Measurements from ENCODE around the gene VCAM1.
"Not testable (repeated sequence)": the region's sequence is repeated elsewhere in the genome, so short reads cannot be mapped to it uniquely, and the experiment has no call there.

The VCAM1 gene, protein sequence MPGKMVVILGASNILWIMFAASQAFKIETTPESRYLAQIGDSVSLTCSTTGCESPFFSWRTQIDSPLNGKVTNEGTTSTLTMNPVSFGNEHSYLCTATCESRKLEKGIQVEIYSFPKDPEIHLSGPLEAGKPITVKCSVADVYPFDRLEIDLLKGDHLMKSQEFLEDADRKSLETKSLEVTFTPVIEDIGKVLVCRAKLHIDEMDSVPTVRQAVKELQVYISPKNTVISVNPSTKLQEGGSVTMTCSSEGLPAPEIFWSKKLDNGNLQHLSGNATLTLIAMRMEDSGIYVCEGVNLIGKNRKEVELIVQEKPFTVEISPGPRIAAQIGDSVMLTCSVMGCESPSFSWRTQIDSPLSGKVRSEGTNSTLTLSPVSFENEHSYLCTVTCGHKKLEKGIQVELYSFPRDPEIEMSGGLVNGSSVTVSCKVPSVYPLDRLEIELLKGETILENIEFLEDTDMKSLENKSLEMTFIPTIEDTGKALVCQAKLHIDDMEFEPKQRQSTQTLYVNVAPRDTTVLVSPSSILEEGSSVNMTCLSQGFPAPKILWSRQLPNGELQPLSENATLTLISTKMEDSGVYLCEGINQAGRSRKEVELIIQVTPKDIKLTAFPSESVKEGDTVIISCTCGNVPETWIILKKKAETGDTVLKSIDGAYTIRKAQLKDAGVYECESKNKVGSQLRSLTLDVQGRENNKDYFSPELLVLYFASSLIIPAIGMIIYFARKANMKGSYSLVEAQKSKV

DNA sequence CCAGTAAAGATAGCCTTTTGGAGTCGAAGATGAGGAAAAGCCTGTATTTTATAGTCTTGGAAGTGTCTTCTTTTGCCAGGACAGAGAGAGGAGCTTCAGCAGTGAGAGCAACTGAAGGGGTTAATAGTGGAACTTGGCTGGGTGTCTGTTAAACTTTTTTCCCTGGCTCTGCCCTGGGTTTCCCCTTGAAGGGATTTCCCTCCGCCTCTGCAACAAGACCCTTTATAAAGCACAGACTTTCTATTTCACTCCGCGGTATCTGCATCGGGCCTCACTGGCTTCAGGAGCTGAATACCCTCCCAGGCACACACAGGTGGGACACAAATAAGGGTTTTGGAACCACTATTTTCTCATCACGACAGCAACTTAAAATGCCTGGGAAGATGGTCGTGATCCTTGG, at the start of gene VCAM1:
TSS of gene VCAM1 (plus strand) at position 253 of the 400 bp plus-strand sequence. CDS start at position 372, 119 bp downstream.
- DNase-seq: no peak

DNA sequence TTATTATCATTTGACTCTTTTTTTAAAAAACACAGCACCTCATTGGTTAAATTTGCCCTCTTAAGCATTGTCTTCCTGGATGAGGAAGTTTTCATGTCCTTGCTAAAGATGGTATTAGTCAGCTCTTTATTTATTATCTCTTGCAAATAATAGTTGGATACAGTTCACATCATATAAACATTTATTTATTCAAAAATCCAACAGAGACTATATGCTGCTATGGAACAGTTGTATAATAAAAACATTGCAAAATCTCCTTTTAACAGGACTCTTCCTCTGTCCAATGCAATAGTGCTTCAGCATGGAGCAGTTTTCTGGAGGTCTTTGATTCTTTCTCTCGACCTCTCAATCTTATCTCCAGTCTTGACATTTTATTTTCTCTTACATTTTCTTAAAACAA, 49.5 kb upstream of the VCAM1 start:
- no peak for DNase-seq

DNA sequence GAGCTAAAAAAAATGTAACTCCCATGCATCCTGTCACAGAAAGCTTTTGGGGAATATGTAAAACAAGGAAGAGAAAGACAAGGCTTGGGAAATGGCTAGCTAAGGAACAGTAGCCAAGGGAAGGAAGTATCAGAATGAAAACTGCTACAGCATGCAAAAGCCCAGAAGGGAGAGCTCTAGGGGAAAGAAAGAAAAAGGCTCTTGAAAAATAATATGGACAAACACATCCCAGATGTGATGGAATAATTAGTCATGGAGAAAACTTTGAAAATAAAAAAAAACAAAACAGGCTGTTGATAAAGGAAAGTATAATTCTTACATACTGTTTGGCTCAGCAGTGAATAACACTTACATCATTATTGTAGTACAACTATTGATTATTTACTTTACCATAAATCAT, 47.9 kb upstream of the VCAM1 start:
- DNase-seq: no peak

DNA sequence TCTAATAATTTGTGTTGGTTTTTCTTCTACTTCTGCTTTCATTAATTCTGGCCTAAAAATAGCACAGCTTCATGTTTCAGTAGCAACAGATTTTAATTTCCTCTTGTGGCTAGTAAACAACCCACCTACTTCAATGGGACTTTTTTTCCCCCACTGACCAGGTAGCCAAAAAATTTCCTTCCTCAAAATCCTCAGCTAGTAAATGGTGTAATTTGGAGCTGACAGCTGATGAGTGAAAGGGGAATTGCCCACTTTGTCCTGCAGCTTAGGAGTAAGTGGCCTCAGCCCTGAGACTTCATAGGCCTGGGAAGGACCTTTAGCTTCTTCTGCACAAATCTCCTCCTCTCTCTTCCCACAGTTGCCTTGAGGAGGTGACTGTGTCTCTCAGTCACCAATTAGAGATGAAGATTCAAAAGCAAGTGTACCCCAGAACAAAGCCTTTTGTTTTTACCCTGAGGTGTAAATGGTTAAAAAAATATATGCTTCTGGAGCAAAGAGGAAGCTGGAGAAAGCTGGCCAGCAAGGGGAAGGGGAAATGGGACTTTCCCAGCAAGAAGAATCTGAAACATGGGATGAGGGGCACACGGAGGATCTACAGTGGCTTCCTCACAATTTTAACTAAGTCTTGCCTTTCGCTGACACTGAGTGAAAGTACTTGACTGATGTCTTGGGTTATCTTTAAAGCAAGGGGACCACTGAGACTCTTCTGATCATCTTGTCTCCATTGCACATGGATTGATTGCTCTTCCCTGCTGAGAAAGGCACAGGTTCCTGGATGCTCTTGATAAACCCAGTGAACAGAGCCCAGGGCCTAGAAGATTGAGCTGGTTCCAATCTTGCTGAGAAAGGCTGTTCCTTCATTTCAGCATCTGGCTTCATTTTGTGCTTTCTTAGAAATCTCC, 35.8 kb upstream of the VCAM1 start:
- no peak for DNase-seq

DNA sequence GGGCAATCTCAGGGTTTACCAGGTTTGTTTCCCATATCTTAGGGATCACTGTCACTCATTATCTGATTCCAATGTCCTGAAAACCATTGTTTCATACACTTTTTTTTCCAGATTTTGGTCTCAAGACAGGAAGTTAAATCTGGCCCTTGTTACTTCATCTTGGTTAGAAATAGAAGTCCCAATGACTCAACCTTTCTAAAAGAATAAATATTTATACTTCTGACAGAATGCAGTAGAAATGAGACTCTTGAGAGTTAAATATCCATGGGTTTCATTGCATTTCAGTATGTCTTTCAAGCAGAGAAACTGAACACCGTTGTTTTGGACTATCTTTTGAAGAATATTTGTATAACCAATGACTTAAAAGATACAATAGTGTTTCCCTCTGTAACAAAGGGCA, 19.8 kb upstream of the VCAM1 start:
- DNase-seq: no peak

DNA sequence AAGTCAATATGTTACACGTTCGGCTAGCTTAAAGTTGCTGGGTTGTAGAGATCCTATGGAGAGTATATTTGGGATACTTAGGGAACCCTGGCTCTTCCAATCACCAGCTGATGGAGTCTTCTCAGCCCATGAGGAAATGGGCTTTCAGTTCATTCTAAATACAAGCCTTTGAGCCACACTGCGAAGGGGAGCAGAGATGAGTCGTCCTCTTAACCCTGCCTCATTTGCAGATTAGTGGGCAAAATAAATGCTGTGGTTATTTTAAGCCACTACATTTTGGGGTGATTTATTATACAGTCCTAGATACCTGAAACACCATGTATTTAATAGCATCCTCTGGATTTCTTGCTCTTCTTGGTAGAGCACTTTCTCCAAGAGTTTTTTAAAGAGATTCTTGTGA, 19.0 kb upstream of the VCAM1 start:
- DNase-seq: no peak

DNA sequence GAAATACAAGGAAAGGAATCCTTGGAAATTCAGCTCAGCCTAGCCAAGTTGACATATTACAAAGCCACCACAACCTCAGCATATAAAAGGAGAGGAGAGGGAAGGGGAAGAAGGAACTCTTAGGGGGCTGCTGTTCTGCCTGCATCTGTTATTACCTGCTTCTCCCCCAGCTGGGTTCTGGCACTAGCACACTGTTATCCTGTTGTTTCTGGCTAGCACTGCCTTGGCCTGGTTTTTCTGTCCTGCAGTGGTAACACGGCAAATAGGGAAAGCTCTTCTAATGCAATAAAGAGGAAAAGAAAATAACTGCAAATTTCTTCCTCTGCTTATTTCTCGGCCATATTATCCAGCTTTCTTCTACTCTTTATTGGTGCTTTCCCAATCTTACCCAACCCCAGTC, 16.5 kb upstream of the VCAM1 start:
- DNase-seq: no peak

DNA sequence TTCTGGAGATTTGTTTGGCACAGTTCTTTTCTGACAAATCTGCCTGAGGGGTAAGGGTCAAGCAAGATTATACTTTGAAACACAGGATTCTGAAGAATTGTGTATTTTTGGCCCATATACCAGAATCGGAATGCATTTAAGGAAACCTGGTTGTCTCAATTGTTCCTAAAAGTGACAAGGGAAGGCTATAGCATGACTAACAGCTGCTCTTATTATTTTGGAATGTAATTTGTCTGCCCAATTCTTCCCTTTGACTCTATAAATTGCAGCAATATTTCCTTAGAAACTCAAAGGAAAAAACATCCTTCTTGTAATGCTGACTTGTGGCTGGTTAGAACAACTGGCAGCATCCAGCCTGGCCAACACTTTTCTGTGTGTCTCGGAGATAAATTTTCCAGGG, 15.8 kb upstream of the VCAM1 start:
- DNase-seq: no peak

DNA sequence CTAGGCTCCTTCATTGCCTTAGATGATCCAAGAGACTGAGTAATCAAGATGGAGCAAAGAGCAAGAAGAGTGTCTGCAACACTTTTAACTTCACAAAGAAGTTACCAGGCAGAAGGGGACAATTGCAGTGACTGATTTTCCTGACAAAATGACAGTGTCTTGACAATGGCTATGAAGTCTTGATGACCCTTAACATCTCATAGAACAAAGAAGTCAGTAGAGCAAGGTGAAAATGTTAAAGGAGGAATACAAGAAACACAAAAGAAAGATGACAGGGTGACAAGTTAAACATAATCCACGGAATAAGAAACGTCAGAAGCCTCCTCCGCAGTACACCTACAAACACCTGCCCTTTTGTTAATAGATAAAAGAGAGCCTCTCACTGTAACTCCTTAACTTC, 15.1 kb upstream of the VCAM1 start:
- DNase-seq: no peak

DNA sequence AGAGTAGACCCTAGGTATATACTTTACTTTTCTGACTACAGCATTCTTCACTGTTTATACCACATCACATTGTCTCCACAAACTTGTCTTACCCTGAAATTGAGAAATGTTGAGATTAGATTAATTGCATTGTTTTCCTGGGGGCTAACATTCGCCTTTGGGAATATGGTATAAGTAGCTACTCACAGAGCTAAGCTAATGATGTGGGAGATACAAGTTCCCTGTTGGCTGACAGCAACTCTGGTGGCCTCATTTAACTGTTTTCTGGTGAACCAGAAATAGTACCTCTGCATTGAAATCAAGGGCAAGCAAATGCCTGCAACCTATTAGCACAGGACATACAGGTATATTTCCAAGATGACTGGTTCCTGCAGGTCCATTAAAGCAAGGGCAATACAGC, 13.2 kb upstream of the VCAM1 start:
- DNase-seq: no peak

DNA sequence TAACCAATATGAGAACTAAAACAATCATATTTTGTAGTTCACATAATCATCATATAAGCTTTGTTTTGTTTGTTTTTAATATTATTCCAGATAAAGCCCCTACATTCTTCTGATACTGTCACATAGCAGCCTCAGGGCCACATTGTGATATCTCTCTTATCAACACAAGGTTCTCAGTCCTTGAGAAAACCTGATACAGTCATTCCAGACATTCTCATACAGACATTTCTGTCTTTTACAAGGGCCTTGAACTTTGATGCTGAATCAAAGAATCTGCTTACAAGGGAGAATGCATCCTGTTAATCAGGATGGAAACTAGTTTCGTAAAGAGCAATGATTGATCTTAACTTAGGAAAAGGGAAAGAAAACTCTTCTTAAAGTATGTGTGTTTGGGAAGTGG, 12.7 kb upstream of the VCAM1 start:
- DNase-seq: no peak

DNA sequence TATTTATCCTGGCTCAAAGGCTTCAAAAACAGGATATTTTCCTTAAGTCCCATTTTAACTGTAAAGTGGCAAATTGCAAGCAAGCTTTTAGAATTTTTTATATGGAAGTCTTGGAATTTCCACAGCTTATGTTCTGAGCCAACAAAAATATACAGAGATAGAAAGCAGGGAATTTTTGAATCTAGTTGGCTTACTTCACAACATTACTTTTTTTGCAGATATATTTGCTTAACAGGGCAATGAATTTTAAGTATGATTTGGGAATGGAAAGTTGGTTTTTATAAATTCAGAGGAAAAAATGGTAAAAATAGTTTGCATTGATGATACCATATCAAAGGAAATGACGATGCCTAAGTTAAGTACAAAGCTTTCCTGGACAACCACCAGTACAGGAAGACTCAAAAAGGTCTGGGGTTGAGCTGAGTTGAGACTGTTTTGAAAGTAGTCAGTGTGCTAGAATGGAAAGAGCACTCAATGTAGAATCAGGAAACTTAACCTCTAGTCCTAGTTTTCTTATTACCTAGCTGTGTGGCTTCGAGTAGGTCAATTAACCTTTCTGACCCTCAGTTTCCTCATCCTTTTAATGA, 11.0 kb upstream of the VCAM1 start:
- no peak for DNase-seq

DNA sequence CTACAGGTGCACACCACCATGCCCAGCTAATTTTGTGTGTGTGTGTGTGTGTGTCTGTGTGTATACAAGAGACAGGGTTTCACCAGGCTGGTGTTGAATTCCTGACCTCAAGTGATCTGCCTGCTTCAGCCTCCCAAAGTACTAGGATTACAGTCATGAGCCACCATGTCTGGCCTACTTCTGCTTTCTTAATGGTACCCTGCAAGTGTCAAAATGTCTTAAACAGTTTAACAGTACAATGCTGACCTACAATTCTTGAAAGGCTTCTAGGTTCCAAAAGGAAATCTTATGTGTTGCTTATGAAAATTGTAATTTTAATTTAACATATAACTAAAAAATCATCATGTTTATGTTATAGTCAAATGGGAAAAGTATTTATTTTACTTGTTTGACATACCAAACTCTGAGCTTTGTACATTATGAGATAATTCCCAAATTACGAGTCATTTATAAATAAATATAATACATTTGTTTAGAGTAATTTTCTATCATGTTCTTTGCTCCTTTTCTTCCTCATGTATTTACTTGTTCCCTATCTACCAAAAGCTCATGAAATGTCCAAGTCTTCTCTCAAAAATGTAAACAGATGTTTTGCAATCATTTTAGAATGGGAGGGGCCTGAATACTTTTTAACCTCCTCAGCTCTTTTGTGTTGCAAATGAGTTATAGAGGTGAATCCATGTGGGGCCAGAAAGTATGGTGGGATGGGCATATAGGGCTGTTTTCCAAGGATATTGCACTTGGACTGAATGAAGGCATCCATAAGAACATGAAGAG, 8.4 kb upstream of the VCAM1 start:
- DNase-seq: peak in 1 of 2 experiments; percentile 12

DNA sequence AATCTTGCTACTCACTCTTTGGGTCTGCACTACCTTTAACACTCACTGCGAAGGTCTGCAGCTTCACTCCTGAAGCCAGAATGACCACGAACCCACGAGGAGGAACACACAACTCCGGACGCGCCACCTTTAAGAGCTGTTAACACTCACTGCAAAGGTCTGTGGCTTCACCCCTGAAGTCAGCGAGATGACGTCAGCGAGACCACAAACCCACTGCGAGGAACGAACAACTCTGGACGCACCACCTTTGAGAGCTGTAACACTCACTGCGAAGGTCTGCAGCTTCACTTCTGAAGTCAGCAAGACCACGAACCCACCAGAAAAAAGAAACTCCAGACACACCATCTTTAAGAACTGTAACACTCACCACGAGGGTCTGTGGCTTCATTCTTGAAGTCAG, 6.5 kb upstream of the VCAM1 start:
- not testable (repeated sequence) for DNase-seq

DNA sequence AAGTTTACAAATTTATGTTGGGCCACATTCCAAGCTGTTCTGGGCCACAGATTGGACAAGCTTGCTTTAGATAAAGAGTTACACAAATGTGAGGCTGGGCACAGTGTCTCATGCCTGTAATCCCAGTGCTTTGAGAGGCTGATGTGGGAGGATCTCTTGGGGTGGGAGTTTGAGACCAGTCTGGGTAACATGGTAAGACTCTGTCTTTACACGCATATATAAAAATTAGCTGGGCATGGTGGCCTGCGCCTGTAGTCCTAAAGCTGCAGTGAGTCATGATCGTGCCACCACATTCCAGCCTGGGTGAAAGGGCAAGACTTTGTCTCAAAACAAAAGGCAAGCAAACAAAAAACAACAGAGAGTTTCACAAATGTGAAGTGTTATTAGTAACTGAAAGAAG, 5.9 kb upstream of the VCAM1 start:
- DNase-seq: no peak

DNA sequence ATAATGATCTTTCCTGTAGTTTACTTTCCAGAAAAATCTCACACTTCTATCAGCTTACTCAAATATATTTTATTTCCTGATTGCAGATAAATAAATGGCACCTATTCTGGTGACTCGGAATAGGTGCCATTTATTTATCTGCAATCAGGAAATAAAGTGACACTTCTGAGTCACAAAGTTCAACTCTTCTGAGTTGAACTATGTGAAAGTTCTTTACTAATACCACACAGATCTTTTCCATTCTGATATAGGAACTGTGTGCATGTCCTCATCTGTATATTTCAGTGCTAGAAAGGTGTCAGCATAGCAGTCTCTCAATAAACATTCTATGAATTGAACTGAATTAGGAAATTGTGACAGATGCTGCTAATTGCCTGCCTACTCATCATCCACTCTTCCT, 4.9 kb upstream of the VCAM1 start:
- DNase-seq: no peak

DNA sequence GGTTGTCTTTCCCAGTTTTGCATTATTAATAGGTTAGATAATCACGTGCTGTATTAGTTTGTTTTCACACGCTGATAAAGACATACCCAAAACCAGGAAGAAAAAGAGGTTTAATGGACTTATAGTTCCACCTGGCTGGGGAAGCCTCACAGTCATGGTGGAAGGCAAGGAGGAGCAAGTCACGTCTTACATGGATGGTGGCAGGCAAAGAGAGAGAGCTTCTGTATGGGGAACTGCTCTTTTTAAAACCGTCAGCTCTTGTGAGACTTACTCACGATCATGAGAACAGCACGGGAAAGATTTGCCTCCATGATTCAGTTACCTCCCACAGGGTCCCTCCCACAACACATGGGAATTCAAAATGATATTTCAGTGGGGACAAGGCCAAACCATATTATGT, 2.3 kb upstream of the VCAM1 start:
- no peak for DNase-seq

DNA sequence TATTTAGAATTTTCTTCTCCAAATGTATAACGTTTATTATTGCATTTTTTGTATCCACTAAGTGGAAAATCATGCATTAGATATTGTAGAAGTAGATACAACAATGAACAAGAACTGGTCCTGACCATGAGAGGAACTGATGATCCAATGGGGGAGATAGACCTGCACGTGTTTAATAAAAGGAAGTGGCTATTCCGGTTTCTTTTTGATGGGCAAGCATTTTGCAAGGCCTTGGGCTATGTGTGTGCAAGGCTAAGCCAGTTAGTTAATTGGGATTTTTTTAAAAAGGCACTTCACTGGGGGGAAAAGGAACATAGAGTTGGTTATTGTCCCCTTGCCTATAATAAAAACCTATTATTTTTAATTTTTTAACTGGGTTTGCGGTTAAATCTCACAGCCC, 961 bp upstream of the VCAM1 start:
- DNase-seq: no peak

DNA sequence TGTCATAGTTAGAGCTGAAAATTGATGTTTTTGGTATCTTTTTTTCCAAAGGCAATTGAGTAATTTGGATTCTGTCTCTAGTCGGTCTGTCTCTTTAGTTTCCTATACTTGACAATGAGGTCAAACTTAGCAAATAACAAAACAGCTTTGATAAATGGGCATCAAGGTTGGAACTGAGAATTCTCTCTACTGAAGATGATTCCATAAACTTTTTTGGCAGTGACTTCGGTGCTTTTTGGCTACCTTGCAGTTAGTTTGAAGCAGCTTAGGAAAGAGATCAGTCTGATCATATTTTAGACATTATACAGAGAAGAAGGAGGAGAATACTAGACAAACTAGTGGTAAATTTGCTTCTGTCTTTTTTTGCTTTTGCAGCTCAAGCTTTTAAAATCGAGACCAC, 559 bp downstream of the VCAM1 start:
- no peak for DNase-seq

DNA sequence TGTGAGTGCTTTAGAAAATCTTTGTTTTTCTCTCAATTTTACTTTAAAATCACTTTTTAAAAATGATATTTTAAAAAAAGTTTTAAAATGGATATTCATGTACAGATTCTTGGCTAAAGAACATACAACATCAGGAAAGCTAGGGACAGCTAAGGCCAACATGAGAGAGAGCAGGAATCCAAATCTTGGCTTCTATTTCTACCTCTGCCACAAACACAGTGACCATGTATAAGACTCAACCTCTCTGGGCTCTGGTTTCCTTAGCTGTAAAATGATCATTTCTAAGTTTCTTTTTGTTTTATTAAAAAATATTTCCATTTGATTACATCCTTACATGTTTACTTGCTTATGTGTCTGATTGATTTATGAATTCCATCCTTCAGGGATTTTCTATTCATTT, 1.2 kb downstream of the VCAM1 start:
- DNase-seq: no peak

DNA sequence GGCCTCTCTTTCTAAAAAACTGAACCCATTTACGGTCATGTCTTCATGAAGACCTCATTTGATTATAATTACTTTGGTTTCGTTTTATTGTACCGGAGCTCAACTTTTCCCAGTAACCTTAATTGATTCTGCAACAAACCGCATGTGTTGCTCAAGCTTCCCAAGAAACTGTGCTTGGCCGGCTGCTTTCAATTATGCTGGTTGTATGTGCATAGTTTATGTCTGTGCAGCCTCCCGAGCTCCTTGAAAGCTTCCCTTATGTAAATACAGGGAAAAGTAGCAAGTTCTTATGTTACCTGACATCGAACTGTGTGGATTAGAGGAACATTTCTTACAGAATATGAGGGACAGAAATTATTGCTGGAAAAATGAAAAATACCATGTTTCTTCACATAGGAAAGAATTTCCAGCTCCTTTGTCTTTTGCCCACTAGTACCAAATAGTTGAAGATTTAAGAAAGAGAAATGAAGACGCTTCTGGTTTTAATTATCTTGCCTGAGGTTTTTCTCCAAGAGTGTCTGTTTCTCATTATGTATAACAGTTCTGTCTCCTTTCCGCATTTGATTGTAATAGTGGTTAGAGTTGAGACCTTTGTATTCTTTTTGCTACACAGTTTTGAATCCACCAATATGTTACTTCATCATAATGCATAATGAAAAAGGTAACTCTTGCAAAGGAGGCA, 2.1 kb downstream of the VCAM1 start:
- DNase-seq: no peak

DNA sequence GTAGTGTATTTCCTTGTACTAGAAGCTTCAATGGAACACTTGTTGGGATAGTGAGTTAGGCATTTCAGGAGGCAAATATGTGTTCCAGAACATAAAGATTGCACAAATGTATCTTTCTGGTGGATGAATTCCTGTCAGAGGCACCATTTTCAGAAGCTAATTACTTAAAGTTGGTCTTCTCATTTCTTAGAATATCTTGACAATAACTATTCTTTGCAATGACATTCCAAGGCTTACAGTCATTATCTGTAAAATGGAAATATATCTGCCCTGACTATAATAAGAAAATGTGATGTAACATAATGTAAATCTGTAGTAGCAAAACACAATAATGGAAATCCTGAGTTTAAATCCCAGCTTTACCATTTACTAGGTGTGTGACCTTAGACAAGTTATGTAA, 2.7 kb downstream of the VCAM1 start:
- no peak for DNase-seq

All from Kasumi-1 (cell line).